C4-2B (cell line): Measurements from ENCODE around the gene TMEM35B.
"Not testable (repeated sequence)": the region's sequence is repeated elsewhere in the genome, so short reads cannot be mapped to it uniquely, and the experiment has no call there.

Source experiments
- H3K27ac ChIP-seq: fragments of 450-650 bp; 2 replicates; pipeline ENCODE4 v1.5.1; 2017
- CTCF ChIP-seq: fragments of 450-650 bp; conservative IDR thresholded peaks from 2 replicates; pipeline ENCODE4 v1.5.1; 2017; ENCODE audit warnings: mild to moderate bottlenecking
- ZFX ChIP-seq: fragments of 450-650 bp; IDR thresholded peaks from 2 replicates; pipeline ENCODE4 v1.6.1; 2017

Gene TMEM35B

GRCh38 chr1:34965597-34965996, 19.6 kb downstream of the TMEM35B start:
- no peak for TF ChIP-seq CTCF
- TF ChIP-seq ZFX: no peak
- H3K27ac ChIP-seq: no peak overlapping the region

- no peak for TF ChIP-seq ZFX
- no peak for TF ChIP-seq CTCF
These were observed 34.7 kb downstream of the TMEM35B start for GRCh38 chr1:34950428-34950827.

GRCh38 chr1:34948739-34949138, 36.4 kb downstream of the TMEM35B start:
- H3K27ac ChIP-seq: not testable (repeated sequence)

More at GRCh38 chr1:34950428-34950827, 34.7 kb downstream of the TMEM35B start:
- H3K27ac ChIP-seq: no peak overlapping the region

GRCh38 chr1:34947641-34948314, 37.4 kb downstream of the TMEM35B start:
- not testable (repeated sequence) for H3K27ac ChIP-seq

- TF ChIP-seq ZFX (no peak), CTCF (no peak)
- no peak overlapping the region for H3K27ac ChIP-seq
These were observed 38.9 kb downstream of the TMEM35B start for GRCh38 chr1:34946211-34946610.

- H3K27ac ChIP-seq: not testable (repeated sequence)
These were observed 43.3 kb downstream of the TMEM35B start for GRCh38 chr1:34941798-34942197.
